HG03457 (cell line): Measurements from ENCODE around the gene SIGLEC15.
A peak's percentile ranks its signal among the peaks of the same experiment; 100 is the strongest.

Source experiments
- ATAC-seq: cut with Tn5 transposase; IDR thresholded peaks from one replicate; pipeline ENCODE4 v1.9.1; 2021; ENCODE audit warnings: moderate number of reproducible peaks; ENCODE audit not compliant: unreplicated experiment

Gene SIGLEC15

DNA sequence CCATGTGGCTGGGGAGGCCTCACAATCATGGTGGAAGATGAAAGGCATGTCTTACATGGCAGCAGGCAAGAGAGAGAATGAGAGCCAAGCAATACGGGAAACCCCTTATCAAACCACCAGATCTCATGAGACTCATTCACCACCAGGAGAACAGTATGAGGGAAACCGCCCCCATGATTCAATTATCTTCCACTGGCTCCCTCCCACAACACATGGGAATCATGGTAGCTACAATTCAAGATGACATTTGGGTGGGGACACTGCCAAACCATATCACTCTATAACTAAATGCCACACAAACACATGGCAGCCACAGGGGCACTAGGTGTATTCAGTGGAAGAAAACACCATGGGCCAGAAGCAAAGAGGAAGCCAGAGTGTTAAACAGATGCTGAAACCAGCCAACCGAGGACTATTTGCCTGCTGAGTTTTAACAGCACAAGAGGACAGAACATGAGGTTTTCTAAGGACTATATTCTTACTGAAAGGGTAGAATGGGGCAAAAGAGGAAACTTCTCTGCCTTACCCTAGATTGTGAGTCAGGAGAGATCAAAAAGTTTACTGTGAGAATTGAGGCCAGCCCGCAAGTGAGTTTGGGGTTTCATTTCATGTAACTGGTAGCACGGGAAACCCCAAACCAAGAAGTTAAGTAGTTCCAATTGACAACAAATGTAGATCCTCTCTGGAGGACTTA lies 49.2 kb downstream of the SIGLEC15 start:
- ATAC-seq = peak; percentile 82

DNA sequence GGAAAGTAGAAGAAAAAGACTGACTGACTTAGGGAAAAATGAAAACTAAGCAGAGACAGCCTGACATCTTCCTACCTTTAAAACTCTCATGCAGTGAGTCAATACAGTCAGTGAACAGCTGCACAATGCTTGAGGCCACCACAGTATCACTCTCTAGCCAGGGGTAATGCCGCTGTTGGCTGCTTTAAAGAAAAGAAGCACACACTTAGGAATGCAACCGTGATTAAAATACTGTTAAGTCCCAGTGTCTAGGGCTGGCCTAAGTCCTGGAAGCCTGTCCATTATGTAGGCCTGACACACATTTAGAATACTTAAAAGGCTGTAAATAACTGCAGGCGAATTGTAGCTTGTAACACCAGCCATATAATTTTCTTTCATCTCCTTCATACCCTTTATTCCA lies 50.7 kb downstream of the SIGLEC15 start:
- no peak for ATAC-seq

DNA sequence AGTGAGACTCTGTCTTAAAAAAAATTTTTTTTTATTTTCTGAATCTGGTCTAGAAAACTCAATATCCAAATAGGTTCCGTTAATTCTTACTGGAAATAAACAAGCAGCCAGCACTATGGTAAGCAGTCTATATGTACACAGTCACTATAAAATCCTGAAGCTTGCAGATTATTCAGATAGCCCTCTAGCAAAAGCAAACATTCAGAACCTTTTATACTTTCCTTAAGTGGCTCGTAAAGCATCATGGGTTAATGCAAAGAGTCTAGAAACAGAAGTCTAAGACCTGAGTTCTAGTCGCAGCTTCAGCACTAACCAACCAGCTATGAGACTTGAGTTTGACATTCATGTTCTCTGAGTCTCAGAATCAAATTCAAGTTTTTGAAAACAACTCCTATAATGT lies 51.9 kb downstream of the SIGLEC15 start:
- no peak for ATAC-seq

- no peak for ATAC-seq
Measured at GRCh38 chr18:45879681-45880655, 54.5 kb downstream of the SIGLEC15 start.

DNA sequence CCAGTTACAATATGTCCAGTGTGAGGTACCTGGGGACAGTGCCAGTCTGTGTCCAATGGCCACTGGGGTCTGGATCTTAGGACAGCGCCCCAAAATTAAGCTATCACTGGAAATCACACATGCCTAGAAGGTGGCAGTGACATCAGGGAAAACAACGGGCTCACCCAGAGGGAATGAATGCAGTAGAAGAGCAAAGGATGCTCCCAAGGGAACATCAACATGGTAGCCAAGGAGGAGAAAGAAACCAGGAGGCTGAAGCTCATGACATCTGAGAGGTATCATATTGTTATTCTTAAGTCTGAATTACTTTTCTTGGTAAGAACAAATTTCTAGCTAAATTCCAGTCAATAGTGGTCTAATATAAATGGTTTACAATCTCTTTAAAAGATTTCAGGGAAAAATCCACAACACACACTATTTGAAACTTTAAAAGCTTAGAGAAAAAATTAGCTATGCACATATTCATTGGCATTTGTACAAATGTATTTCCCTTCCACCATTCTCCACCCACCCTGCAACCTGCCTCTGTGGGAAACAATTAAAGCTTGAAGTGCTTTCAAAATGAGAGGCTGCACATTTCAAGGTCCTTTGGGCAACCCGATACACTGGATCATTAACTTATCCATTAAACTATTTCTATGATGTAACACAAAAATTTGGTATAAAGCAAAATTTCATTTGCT lies 55.5 kb downstream of the SIGLEC15 start:
- ATAC-seq = no peak

DNA sequence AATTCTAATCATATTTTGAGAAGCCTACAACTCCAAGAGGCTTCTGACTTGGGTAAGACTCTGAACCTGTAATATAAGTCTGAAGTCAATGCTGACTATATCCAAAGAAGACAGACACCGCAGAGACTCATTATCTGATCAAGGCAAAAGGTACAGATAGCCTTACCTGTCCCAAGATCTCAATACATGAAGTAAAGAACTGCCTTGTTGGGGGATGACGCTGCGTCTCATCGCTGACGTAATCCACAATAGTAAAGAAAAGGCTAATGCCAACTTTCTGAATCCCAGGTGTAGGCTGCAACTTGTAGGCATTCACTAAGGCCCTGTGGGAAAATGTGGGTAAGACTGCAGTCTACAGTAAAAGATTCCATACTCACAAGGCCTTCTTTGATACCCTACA lies 62.1 kb downstream of the SIGLEC15 start:
- no peak for ATAC-seq

DNA sequence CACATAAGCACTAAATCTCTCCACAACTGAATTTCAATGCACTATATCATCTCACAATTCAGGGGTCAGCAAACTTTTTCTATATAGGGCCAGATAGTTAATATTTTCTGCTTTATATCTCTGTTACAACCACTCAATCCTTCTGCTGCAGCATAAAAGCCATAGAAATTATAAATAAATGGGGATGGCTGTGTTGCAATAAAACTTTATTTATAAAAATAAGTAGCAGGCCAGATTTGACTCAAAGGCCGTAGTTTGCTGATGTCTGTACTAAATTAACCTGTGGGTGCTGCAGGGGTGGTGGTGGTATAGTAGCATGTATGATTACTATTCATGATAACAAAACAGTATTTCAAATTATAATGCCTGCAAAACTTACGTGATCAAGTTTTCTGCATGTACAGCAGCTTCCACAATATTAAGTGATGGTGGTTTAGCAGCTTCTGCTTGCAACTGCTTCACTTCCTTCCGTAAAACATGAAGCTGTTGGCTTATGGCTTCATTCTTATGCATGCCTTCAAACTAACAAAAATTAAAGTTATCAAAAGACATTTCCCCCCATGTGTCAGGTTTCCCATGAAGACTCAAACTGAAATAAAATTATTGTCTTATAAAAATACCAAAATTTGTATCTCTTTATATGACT lies 64.1 kb downstream of the SIGLEC15 start:
- ATAC-seq = no peak

DNA sequence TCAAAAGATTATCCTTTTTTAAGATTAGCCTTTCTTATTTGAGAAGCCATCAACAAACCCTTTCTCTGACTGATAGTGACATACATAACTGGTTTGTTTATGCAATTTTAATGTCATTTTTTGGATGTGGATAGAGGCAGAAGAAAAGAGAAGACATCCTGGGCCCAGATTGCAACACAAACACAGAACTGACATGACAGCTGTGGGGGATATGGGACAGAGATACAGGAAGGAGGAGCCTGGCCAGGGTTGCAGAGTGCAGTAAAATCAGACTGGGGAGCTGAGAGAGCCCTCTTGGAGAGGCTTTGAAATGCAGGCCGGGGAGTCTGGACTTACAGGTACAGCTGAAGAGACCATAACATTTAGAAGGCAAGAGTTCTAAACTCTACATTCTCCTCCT lies 65.1 kb downstream of the SIGLEC15 start:
- ATAC-seq = no peak

DNA sequence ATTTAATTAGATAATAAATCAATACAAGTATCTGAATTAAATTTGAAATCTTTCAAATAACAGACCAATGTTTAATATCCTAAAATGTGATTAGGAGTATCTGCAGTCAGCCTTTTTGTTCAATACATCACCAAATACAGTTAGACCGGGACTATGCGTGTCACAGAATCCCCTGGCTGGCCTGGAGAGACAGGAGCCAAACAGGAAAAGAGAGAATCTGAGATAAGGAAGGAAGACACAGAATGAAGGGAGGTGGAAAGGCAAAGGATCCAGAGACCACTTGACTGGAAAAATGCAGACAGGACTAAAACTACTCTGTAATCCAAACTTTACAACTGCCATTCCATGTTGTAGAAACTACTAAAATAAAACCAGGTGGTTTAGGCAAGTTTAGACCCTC lies 66.3 kb downstream of the SIGLEC15 start:
- ATAC-seq = no peak
